HG03108 (cell line): Measurements from ENCODE around the gene LRRC3.

ENCODE experiments used
- ATAC-seq: cut with Tn5 transposase; IDR thresholded peaks from one replicate; pipeline ENCODE4 v1.9.1; 2021; ENCODE audit warnings: moderate library complexity; ENCODE audit not compliant: unreplicated experiment

The LRRC3 gene

GRCh38 chr21:44509539-44509938, 54.2 kb downstream of the LRRC3 start:
- no peak for ATAC-seq

GRCh38 chr21:44510109-44510507, 54.8 kb downstream of the LRRC3 start:
- no peak for ATAC-seq

- no peak for ATAC-seq
Observed at GRCh38 chr21:44510508-44511218, 55.4 kb downstream of the LRRC3 start.

GRCh38 chr21:44511219-44511937, 56.1 kb downstream of the LRRC3 start:
- no peak for ATAC-seq
